GM21576 (cell line): Measurements from ENCODE around the gene MRPS18B.
A peak's percentile ranks its signal among the peaks of the same experiment; 100 is the strongest.
"Not testable (repeated sequence)": the region's sequence is repeated elsewhere in the genome, so short reads cannot be mapped to it uniquely, and the experiment has no call there.

ENCODE experiments used
- ATAC-seq: cut with Tn5 transposase; IDR thresholded peaks from one replicate; pipeline ENCODE4 v1.9.1; 2021; ENCODE audit warnings: mild to moderate bottlenecking, moderate library complexity; ENCODE audit not compliant: unreplicated experiment

The MRPS18B gene

GRCh38 chr6:30635834-30636233 lies 18.2 kb downstream of the MRPS18B start:
- no peak for ATAC-seq

DNA sequence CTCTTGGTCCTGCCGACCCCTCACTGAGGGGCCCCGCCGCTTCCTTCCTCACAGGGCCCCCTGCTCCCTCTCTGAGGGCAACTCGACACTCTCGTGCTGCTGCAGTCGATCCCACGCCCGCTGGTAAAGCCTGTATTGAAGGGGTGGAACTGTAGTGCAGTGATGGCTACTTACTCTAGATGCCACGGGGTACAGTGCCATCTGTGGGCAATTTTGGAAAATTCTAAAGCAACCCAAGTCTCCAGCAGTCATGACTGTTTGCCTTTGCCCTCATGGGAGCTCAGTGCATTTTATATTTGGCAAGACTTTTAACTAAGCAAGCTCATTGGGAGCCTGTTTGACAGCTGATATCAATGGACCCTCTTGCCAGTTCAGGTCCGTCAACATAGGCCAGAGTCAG lies 22.8 kb downstream of the MRPS18B start:
- no peak for ATAC-seq

DNA sequence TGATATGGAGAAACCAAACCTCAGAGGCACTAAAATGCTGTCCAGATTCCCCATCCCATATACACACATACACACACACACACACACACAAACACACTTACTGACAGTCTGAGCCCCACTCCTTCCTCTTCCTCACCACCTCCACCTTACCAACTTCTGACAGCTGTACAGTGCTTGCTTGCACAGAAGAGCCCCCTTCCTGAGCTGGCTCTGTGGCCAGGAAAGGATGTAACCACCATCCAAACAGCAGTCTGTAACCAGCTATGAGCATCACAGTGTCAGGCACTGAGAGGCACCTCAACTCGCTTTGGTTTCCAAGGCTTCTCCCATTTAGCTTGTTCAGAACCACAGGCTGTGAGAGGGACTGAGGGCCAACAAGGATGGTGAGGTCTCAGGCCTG lies 23.4 kb downstream of the MRPS18B start:
- no peak for ATAC-seq

DNA sequence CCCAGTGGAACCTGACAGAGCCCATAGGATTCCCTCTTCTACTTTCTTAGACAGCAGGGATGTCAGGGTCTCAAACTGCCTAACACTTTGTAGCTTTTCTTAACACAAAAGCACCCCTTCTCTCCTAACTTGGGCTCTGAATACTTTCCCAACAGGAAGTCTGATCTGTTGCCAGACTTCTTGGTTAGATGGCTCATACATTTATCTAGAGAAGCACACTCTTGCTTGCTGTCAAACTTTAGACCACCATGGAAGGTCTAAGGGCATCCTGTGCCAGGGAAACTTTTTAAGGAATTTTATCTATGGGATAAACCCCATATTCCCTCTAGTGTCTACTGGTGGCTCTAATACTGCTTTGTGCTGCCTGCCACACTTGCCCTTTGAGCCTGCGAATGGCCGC lies 26.0 kb downstream of the MRPS18B start:
- ATAC-seq = no peak

- ATAC-seq = no peak
Measured at GRCh38 chr6:30644769-30645168, 27.1 kb downstream of the MRPS18B start.

DNA sequence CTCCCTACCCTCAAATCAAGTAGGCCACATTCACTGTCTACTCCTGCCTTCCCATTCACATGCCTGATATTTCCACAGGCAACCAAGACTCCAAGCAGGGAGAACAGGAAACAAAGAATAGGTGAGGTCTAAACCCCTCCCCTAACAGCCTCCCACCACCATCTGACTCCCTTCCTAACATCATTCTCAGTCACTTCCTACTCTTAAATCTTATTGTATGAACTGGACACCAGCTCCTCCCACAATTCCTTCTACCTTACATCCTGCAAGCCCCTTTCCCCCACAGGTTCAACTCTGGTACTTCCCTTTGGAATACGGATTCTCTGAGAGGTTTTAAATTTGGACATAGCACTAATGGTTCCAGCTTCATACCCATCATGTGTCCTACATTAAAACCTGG lies 28.3 kb downstream of the MRPS18B start:
- ATAC-seq = no peak

DNA sequence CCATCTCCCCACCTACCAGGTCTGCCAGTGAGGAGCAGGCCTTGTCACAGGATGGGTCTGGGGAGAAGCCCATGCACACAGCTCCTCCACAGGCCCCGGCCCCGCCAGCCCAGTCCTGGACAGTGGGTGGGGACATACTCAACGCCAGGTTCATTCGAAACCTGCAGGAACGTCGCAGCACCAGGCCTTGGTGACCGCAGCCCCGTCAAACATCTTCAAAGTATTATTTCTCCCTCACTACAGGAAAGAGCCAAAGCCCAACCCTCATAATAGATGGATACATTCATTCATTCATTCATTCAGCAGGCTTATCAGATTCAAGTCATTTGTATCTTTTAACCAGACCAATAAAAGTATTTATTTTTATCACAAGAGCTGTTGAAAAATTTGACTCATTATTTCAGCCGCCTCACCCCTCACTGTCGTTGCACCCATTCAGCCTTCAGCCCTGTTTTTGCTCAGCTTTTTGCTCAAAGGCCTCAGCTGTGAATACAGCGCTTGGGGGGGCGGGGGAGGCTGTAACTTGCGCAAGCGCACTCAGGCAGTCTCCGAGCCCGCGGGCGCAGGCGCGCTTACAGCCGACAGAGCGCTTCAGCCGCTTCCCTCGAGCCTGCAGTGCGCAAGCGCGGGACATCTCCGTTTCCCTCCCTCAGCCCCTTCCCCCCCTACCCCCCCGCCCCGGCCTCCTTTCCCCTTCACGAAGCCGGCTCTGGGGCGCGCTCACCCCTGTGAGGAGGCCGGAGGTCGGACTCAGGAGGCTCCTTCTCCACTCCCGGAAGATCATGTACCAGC lies 29.0 kb downstream of the MRPS18B start, which contains the start of gene C6orf136:
C6orf136 (plus strand) TSS at position 684 of the 792 bp plus-strand sequence; CDS start at position 783, 99 bp downstream.
- ATAC-seq = peak; percentile 47

DNA sequence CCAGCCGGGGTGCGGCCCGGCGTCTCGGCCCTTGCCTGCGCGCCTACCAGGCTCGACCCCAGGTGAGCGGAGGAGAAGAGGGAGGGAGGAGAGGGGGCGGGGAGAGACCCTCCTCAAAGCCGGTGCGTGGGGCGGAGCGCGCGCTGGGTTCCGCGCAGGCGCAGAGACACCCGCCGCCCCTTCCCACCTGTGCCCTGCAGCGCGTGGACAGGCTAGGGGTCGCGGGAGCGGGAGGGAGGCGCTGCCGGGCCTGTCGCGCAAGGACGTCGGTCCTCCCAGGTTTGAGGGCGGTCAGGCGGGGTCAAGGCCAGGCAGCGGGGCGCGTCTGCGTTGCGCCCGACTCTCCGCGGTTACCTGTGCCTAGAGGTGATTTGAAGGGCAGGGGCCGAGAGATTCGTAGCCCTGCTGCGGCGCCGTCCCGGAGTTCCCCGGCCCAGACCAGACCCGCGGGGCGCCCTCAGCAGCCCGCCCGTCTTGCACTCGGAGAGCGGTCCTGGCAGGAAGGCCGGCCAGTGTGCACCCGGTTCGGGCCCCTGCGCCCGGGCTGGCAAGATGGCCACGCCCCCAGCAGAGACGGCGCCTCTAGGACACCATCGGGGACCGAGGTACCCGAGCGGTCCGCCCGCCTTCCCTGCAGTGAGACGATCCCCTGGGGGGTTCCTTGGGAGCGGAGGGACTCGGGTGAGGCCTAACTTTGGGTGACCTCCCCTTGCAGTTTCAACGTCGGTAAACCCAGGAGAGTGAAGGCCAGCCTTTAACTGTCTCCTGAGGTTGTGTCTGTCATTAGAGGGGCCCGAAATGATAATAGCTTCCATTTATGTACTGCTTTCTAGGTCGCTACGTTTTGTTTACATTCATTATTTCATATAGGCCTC lies 29.8 kb downstream of the MRPS18B start:
- peak; percentile 62 for ATAC-seq

GRCh38 chr6:30651143-30651542 lies 33.5 kb downstream of the MRPS18B start:
- no peak for ATAC-seq

DNA sequence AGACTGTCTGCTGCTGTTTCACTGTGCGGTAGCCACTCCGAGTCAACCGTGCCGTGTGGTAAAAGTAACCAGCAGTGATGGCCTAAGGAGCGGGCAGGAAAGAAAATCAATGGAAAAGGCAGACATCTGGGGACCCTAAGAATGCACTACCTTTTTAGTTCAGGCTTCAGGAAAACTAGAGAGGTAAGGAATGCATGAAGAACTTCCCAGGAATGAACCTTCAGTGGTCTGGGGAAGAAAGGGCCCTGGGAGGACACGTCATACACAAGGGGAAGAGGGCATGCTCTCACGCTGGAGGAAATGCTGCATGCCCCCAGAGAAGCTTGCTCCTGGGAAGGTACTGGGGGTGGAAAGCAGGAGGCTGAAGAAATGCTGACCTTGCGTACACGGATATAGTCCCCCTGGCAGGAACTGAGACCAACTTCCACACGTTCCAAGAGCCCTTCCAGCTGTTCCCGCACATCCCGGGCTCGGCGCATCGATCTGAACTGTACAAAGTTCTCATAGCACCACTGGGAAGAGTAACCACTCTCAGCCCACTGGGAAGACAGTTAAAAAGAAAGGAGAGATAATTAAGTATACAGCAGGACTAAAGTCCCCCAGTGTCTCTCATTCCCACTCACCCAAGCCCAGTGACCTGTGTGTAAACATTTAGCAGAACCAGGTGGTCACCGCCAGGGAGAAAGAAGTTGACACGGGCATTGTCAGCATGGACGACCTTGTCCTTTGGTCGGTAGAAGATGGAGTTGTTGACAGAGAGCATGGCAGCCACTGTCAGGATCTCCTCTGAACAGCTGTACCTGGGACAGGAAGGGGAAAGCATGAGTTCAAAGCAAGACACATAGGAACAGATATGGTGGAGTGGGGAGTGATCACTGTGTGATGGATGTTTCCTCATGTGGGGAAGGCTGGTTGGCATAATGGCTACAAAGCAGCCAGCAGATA lies 37.4 kb downstream of the MRPS18B start:
- ATAC-seq = no peak

DNA sequence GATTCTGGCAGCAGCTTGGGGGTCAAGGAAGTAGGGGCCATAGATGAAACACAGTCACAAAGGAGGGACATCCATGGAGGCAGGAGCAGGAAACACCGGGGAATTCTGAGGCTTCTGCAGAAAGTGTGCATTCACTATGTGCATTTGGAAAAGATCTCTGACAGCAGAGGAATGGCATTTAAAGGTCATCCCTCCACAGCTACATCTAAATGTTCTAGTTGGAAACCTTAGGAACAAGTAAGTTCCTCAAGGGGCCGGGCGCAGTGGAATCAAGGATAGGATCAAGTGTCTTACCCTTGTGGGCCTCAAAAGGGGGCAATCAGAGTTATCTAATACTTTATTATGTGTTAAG lies 38.1 kb downstream of the MRPS18B start:
- no peak for ATAC-seq

DNA sequence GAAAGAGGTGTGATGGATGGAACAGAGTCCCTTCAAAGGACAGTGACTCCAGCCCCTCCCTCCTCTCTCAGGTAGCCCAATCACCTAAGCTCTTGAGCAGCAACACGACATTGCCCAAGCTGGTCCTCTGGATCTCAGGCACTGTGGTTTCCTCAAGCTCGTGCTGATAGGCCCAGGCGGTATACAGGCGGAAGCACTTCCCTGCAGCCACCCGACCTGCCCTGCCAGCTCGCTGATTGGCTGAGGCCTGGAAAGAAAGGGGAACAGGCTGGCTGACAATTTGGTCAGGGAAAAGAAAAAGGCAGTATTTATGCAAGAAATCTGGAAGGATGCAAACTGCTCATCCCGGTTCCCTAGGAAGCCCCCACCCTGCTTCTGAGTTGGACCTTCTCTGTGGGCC lies 38.9 kb downstream of the MRPS18B start:
- no peak for ATAC-seq

DNA sequence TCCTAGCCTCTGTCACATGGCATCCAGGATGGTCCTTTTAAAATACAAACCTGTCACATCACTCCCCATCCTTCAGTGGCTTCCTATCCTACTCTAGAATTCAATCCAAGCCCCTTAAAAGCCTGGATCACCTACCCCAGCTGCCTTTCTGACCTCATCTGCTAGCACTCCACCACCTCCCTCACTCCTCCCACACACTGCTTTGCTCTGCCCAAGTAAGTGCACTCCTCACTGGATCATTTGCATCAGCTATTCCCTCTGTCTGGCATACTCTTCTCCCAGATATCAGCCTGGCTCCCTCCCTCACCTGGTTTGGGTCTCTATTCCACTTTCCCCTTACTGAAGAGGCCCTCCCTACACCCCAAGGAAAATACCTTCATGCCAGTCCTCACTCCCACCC lies 39.8 kb downstream of the MRPS18B start:
- ATAC-seq = no peak

- not testable (repeated sequence) for ATAC-seq
Measured at GRCh38 chr6:30657922-30658321, 40.3 kb downstream of the MRPS18B start.

DNA sequence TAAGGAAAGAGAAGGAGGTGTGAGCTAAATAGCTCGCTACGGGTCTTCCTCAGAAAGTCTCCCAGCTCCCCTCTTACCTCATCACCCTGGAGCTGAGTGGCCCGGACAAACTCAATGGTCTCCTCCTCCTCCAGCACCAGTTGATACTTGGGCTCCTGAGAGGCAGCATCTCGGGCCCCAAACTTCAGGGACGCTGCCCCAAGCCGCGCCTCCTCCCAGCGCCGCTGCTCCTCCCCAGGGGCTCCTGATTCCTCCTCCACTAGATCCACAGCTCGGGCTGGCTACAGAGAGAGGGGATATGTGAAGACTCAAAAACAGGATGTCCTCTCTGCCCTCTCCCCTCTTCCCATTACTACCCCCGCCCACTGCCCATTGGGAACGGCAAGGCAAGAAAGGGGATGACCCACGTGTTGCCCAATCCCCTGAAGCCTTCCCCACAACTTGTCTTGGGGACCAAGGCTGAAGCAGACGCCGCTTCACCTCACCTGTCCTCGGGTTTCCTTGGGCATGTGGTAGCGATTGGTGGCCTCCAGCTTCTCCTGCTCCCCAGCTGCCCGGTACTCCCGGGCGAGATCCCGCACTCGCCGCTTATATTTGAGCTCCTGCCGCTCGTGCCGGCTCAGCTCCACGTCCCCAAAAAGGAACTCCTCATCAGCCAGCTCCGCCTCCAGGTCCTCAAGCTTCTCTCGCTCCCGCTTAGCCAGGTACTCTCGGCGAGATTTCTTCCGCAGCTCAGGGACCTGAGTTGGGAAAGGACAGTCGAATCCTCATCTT lies 47.5 kb downstream of the MRPS18B start:
- no peak for ATAC-seq

GRCh38 chr6:30666300-30666699 lies 48.7 kb downstream of the MRPS18B start:
- not testable (repeated sequence) for ATAC-seq

GRCh38 chr6:30670760-30671527 lies 53.3 kb downstream of the MRPS18B start:
- no peak for ATAC-seq

GRCh38 chr6:30672445-30673253 lies 55.0 kb downstream of the MRPS18B start, which contains the start of gene DHX16:
TSS of gene DHX16 (minus strand) at chr6:30673006. CDS start at chr6:30672841, 165 bp downstream.
- peak; percentile 57 for ATAC-seq
